ENCODE results near the gene CGB2.
"Not testable (repeated sequence)": the region's sequence is repeated elsewhere in the genome, so short reads cannot be mapped to it uniquely, and the experiment has no call there.

Gene CGB2

DNA sequence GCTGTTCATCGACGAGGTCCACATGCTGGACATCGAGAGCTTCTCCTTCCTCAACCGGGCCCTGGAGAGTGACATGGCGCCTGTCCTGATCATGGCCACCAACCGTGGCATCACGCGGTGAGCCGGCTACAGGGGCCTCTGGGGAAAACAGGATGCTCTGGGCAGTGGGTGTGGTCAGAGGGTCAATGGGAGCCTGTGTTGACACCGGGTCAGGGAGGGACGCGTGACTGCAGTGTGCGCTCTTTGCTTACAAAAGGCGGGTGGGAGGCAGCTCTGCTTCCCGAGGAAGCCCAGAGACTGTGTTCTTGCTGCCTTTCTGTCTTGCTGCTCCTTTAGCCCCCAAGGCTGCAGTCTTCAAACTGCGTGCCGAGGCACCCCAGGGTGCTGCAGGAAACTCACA lies 20.5 kb upstream of the CGB2 start:
- DNase-seq = no peak

DNA sequence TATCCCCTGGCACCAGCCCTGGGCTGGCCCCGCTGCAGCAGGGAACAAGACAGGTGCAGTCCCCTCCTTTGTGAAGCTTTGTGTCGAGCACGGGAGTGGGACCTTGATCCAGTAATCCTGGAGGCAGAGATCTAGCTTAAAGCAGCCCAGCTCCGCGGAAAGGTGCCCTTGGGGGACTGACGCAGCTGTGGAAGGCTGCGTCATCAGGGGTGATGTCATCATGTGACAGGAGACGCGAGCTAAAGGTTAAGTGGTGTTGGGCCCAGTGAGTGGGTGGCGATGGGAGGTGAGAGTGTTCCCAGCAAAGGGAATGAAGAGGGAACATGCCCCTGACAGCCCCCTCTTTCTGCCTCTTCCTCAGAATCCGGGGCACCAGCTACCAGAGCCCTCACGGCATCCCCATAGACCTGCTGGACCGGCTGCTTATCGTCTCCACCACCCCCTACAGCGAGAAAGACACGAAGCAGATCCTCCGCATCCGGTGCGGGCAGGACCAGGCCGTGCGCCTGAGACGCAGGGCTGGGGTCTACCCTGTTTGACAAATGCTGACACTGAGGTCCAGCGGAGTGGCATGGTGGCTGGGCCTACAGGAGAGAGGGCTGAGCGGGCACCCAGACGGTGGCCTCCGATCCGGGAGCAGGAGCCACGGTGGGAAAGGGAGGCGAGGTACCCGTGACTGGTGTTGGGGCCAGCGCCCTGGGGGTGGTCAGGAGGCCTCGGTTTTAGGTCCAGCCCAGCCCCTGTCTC lies 17.4 kb upstream of the CGB2 start:
- DNase-seq = peak; percentile 18

DNA sequence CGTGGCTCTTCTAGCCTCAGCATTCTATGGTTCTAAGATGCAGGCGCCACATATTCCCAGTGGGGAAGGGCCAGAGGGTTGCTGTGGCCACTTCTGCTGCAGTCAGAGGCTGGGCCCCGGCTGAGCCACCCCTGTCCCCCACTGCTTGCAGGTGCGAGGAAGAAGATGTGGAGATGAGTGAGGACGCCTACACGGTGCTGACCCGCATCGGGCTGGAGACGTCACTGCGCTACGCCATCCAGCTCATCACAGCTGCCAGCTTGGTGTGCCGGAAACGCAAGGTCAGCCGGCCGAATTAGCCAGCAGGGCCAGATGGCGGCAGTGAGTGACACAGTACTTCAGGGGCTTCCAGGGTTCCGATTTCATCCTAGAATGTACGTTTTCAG lies 16.8 kb upstream of the CGB2 start:
- no peak for DNase-seq

DNA sequence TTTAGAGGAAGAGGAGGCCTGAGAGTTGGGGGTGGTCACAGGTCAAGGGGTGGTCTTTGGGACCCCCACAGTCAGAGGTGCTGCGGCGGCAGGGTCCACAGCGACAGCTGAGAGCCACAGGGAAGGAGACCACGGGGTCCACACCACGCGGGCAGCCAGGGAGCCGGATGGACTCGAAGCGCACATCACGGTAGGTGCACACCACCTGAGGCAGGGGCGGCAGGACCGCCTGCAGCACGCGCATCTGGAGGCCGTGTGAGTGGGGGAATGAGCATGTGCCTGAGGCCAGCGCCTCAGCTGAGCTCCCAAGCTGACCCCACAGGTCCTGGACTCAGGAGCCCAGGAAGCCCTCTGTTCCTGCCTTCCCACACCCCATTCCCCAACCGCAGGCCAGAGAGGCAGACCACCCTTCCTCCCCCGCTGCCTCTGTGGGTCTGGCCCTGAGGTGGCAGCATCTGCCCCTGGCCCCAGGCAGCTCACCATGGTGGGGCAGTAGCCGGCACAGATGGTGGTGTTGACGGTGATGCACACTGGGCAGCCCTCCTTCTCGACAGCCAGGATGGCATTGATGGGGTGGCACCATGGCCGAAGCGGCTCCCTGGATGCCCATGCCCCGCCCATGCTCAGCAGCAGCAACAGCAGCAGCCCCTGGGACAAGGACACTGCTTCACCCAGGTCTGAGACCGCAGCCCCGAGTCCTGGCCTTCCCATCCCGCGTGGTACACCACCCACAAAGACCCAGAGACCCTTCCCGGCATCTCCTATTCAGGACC lies 15.4 kb upstream of the CGB2 start:
- no peak for DNase-seq

DNA sequence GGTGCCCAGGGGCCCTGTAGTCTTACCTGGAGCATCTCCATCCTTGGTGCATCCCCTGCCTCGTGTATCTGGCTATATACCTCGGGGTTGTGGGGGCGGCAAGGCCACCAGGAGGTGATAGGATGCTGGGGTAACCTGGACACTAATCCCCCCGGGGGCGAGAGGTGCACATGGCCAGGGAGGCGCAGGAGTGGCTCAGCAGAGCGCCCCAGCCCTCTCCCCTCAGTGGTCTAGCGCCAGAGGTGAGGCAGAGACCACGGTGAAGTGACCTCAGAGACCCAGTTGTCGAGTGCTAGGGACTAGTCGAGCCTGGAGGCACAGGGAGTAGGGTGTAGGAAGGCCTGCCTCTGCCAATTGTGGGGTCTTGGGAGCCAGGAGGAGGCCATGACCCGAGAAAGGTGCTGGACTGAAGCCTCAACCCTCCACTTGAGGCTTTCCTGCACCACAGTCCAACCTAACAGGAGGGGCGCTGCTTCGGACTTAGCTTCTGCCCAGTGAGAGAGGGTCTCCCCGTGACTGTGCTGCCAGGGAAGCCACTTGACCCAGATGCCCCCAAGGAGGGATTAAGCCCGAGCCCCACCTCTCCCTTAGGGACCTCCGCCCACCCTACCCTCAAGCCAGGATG lies 14.5 kb upstream of the CGB2 start, which contains the start of gene LHB:
TSS of gene LHB (minus strand) at position 51 of the 625 bp plus-strand sequence. CDS start at position 41, 10 bp downstream.
- no peak for DNase-seq

DNA sequence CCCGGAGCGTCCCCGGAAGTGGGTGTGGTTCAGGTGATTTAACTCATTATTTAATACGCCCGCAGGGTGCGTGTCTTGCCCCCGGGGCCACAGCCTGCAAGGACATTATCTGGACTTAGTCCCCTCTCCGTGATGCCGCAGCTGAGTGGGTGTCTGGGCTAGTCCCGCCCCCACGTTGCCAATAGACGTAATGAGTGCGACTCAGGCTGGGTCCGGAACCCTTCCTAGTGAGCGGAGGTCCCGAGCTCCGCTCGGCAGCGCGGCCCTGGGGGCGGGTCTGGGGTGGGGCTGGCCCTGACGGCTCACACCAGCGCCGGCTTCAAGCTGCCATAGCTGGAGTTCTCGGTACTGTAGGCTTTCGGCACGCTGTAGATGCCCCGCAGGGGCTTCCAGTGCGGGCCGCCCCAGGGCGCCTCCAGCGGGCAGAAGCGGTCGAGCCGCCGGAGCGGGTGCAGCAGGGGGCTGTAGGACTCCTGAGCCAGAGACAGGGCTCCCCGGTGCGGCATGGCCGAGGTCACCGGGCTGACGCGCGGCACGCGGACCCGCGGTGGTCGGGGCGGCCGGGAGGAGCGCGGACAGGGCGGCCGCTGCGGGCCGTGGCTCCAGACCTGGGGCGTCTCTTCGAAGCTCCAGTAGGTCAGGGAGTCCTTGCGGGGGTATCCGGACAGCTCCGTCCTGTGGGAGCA lies 13.9 kb upstream of the CGB2 start:
- peak; percentile 50 for DNase-seq

DNA sequence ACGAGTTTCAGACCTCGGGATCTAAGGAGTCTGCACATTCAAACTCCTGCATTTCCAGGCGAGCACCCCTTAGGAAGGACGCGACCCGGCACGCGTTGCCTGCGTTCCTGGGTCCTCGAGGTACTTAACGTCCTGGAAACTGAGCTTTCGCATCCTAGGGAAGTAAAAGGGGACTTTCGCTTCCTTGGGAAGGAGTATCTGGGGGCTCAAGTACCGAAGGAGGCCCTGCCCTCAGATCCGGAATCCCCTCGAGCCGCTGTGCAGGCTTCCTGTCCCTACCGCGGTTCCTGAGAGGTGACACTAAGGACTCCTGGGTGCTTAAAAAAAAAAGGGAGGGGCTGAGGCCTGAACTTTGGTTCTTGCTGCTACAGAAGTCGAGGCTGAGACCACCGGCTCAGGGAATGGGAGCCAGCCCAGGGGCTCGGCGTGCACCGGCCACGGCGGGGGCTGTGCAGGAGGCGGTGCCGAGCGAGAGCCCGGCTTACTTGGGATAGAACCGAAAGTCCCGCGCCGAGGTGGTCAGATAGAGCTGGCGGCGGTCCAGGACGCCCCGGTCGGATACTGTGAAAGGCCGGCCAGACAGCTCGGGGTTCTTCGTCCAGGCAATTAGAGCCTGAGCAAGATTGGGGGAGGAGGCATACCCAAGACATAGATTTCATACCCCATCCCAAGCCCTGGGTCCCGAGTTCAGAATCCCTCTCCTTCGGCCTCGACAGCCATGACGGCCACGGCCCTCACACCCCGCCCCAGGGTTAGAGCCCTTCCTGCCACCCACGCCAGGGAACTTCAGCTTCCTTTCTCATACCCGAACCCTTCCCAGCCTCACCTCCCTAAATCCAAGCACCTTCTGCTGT lies 13.1 kb upstream of the CGB2 start:
- not testable (repeated sequence) for DNase-seq

DNA sequence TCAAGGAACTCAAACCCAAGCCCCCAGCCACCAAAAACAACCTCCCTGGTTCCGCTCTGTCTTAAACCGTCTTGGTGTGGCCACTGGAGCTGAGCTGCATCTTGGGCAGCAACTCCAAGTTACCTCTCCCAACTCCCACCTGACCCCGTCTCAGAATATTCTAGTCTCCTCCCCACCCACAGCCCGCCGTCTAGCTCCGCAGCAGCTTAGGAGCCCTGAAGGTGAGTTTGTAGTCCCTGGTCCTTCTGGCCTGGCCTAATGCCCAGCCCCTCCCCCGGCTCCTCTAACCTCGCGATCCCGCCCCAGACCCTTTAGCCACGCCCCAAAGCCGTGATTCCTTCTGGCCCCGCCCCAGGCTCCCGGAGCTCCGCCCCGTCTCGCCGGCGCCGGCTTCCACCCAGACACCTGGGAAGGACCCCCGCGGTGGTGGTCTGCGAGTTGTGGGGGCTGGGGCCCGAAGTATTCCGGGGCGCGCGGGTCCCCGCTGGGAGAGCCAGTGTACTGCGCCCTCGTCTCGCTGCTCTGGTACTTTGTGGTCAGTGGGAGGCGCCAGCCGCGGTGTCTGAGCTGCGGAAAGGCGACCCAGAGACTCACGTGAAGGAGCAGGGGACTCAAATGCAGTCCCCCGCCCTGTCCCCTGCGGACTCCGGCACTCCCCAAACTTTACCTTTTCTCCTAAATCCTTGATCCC lies 12.3 kb upstream of the CGB2 start:
- peak; percentile 31 for DNase-seq

DNA sequence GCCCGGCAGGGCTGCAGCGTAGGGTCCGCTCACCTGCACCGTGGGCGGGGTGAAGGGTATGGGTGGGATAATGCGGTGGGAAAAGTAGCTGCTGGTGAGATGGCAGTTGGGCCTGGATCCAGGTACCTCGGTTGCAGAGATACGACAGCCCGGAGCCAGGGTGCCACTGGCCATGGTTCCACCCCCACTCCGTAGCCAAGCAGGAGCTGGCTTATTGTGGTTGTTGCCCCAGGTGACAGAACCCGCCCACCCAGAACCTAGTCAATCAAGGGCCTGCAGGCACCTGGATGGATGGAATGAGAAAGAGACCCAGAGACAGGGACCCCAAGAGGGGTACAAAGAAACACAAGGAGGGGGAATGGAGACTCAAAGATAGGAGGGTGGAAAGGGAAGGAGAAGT lies 11.3 kb upstream of the CGB2 start:
- DNase-seq = no peak

DNA sequence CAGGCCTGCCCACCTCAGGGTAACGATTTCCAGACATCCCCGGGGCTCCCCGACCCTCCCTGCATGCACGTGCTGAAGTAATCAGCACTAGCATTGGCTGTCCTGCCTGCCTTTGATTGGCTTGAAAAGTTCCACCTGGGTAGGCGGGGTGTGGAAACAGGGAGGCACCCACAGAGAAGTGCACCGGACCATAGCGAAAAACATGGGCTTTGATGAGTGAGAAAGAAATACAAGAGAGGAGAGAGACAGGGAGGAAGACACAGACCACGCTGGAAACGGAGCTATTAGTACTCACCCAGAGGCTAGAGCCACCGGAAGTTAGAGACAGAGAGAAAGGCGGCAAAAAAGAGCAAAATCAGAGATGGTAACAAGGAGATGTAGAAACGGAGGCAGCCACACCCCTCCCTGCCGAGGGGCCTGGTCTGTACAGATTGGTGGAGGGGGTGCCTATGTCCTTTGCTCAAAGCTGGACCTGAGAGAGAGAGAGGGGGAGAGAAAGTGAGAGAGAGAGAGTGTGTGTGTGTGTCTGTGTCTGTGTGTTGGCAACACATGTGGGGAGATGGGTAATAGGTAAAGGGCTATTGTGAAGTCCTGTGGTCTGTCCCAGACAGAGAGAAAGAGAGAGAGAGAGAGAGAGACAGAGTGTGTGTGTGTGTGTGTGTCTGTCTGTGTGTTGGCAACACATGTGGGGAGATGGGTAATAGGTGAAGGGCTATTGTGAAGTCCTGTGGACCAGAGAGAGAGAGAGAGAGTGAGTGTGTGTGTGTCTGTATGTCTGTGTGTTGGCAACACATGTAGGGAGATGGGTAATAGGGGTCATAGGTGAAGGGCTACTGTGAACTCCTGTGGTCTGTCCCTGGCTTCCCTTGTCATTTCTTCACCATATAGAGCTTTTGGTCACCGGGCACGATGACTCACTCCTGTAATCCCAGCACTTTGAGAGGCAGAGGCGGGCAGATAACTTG lies 10.5 kb upstream of the CGB2 start:
- no peak for DNase-seq

DNA sequence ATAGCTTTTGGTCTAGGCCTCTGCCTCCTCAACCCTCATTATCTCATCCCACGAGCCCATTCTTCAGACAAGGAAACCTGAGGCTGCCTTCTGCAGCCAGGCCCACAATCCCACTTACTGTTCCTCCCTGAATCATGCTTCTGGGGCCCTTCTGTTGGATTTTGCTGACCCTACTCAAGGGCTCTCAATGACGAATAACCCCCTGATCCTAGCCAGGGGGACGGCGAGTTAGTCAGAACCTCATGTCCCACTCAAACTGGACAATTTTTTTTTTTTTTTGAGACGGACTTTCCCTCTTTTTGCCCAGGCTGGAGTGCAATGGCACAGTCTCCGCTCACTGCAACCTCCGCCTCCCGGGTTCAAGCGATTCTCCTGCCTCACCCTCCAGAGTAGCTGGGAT lies 9.6 kb upstream of the CGB2 start:
- DNase-seq = no peak

DNA sequence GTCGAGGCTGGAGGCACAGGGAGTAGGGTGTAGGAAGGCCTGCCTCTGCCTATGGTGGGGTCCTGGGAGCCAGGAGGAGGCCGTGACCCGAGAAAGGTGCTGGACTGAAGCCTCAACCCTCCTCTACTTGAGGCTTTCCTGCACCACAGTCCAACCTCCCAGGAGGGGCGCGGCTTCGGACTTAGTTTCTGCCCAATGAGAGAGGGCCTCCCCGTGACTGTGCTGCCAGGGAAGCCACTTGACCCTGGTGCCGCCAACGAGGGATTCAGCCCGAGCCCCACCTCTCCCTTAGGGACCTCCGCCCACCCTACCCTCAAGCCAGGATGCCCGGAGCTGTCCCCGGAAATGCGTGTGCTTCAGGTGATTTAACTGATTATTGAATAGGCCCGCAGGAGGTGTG lies 7.5 kb upstream of the CGB2 start, which contains the start of gene CGB3:
TSS of gene CGB3 (minus strand) at position 101 of the 400 bp plus-strand sequence. CDS start 362 bp downstream, outside the sequence.
- not testable (repeated sequence) for DNase-seq

DNA sequence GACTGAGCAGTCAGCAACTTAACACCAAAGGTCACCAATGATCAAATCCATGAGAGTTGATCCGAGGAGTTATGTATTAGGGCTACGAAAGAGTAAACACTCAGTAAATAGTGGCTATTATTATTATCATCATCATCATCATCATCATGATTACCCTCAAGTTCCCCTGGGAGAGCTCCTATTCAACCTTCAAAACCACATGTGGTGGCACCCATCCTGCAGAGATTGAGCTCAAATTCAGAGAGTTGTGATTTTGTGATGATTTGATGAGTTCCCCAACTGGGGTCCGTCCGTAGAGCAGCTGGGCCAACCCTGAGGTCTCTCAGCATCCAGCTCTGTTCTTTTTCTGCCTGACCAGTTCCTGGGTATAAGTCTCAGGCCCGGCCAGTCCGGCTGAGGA lies 6.6 kb upstream of the CGB2 start:
- not testable (repeated sequence) for DNase-seq

DNA sequence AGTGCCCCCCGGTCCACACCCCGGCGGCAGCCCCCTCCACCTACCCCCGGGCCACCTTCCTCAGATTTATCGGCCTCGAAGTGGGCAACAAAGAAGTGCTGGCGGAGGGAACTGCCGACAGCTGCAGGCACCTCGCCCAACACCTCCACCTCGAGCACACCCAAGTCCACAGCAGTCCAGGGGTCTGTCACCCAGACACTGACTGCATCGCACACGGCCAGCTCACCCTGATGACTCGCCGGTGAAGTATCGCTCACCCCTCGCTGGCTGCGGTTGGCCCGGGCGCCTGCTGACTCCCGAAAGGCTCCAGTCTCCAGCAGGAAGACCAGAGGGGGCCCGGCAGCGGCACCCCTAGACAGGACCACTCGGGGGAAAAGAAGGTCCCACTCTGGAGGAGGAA lies 6.1 kb upstream of the CGB2 start:
- DNase-seq = not testable (repeated sequence)

DNA sequence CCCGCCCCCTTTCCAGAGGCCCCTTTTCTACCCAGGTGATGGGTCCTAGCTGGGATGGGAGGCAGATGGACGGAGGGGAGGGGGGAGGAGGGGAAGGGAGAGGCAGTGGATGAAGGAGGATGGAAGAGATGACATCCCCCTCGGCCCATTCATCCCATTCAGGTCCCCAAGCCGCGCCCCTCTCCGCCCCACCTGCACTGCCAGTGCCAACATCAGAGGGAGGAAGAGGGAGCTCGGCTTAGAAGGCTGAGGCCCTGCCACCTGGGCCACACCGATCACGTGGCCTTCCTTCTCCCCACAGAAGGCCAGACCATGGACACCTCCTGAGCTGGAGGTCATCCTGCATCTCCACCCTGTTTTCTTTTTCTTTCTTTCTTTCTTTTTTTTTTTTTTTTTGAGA lies 3.0 kb upstream of the CGB2 start:
- DNase-seq = not testable (repeated sequence)

DNA sequence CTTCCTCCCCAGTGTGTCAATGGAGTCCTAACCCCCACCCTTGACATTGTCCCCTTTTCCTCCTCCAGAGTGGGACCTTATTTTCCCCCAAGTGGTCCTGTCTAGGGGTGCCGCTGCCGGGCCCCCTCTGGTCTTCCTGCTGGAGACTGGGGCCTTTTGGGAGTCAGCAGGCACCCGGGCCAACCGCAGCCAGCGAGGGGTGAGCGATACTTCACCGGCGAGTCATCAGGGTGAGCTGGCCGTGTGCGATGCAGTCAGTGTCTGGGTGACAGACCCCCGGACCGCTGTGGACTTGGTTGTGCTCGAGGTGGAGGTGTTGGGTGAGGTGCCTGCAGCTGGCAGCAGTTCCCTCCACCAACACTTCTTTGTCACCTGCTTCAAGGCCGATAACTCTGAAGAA lies 1.9 kb upstream of the CGB2 start:
- not testable (repeated sequence) for DNase-seq

DNA sequence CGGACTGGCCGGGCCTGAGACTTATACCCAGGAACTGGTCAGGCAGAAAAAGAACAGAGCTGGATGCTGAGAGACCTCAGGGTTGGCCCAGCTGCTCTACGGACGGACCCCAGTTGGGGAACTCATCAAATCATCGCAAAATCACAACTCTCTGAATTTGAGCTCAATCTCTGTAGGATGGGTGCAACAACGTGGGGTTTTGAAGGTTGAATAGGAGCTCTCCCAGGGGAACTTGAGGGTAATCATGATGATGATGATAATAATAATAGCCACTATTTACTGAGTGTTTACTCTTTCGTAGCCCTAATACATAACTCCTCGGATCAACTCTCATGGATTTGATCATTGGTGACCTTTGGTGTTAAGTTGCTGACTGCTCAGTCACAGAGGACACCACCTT lies 1.4 kb upstream of the CGB2 start:
- not testable (repeated sequence) for DNase-seq

DNA sequence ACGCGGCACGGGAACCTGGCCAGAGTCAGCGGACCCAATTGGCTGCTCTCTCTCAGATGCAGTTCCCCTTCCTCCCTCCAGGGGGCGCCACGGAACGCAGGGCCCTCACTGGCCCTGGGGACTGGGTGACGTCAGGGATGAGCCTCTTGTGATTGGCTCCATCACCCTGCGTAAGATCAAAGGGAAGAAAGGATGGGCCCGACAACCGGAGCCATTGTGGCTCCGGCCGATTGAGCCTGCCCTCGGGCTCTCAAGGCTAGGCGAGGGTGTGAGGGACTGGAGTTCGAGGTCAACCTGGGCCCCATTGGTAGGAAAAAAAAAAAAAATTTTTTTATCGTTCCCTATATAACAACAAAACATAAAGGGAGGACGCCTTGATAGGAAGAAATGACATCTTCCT lies 5.1 kb downstream of the CGB2 start, which contains the start of gene CGB1:
TSS of gene CGB1 (minus strand) at position 81 of the 400 bp plus-strand sequence. CDS start 184 bp downstream, outside the sequence.
- DNase-seq = peak; percentile 73

DNA sequence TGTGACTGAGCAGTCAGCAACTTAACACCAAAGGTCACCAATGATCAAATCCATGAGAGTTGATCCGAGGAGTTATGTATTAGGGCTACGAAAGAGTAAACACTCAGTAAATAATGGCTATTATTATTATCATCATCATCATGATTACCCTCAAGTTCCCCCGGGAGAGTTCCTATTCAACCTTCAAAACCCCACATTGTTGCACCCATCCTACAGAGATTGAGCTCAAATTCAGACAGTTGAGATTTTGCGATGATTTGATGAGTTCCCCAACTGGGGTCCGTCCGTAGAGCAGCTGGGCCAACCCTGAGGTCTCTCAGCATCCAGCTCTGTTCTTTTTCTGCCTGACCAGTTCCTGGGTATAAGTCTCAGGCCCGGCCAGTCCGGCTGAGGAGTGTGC lies 6.4 kb downstream of the CGB2 start:
- DNase-seq = not testable (repeated sequence)

All from SHP77 treated with DMSO at 0.1 percent for 48 hours (cell line).